Smooth muscle cell of the brain vasculature (primary cell): ENCODE results near the gene SHE.

Experiments used
- DNase-seq: peaks from one replicate; pipeline ENCODE4 v3.0.0-alpha.2; 2012; ENCODE audit warnings: low read depth, low spot score

Gene SHE

GRCh38 chr1:154446789-154447188 is 55.4 kb downstream of the SHE start:
- no peak for DNase-seq

- no peak for DNase-seq
Measured at GRCh38 chr1:154446292-154446691, 55.9 kb downstream of the SHE start.

- peak; percentile 60 for DNase-seq
Measured at GRCh38 chr1:154445040-154445472, 57.2 kb downstream of the SHE start.

- no peak for DNase-seq
Measured at GRCh38 chr1:154443274-154444013, 58.8 kb downstream of the SHE start.

- no peak for DNase-seq
Measured at GRCh38 chr1:154442006-154442740, 60.0 kb downstream of the SHE start.

GRCh38 chr1:154441241-154441888 is 60.8 kb downstream of the SHE start:
- no peak for DNase-seq

- DNase-seq, result no peak
Measured at GRCh38 chr1:154440036-154440804, 62.0 kb downstream of the SHE start.

- no peak for DNase-seq
Measured at GRCh38 chr1:154436433-154436832, 65.8 kb downstream of the SHE start.

GRCh38 chr1:154435599-154436200 is 66.5 kb downstream of the SHE start:
- DNase-seq, result no peak

- DNase-seq, result no peak
Measured at GRCh38 chr1:154434346-154435085, 67.7 kb downstream of the SHE start.

- DNase-seq, result no peak
Measured at GRCh38 chr1:154433161-154433764, 68.9 kb downstream of the SHE start.

- DNase-seq, result no peak
Measured at GRCh38 chr1:154431586-154432373, 70.4 kb downstream of the SHE start.

- DNase-seq, result no peak
Measured at GRCh38 chr1:154430903-154431302, 71.3 kb downstream of the SHE start.

GRCh38 chr1:154429841-154430611 is 72.2 kb downstream of the SHE start:
- no peak for DNase-seq
